ENCODE results near the gene CRACR2A.

Gene CRACR2A

GRCh38 chr12:3627336-3627735, 125.6 kb downstream of the CRACR2A start:
- DNase-seq (ENCODE audit: extremely low read depth, low read depth): no peak
- TF ChIP-seq CTCF (IDR thresholded peaks at IDR 0.05; ENCODE audit: low read depth, low read length): no peak

DNA sequence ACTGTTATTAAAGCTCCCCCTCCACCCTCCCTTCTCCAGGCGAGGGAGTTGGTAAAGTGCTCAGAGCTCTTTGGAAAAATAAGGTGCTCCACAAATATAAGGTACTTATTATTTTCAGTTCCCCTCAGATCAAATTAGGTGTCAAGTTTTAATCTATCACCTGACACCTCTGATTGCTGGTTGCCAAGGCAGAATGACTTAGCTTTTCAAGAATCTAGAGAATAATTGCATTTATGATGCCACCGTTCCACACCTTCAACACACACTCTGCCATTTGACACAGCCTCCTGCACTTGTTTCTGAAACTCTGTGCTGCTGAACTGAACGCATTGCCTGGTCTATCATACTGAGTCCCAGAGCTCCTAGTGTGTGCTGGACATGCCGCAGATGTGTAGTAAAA, 128.6 kb downstream of the CRACR2A start:
- DNase-seq (ENCODE audit: extremely low read depth, low read depth): no peak
- TF ChIP-seq CTCF (IDR thresholded peaks at IDR 0.05; ENCODE audit: low read depth, low read length): no peak

DNA sequence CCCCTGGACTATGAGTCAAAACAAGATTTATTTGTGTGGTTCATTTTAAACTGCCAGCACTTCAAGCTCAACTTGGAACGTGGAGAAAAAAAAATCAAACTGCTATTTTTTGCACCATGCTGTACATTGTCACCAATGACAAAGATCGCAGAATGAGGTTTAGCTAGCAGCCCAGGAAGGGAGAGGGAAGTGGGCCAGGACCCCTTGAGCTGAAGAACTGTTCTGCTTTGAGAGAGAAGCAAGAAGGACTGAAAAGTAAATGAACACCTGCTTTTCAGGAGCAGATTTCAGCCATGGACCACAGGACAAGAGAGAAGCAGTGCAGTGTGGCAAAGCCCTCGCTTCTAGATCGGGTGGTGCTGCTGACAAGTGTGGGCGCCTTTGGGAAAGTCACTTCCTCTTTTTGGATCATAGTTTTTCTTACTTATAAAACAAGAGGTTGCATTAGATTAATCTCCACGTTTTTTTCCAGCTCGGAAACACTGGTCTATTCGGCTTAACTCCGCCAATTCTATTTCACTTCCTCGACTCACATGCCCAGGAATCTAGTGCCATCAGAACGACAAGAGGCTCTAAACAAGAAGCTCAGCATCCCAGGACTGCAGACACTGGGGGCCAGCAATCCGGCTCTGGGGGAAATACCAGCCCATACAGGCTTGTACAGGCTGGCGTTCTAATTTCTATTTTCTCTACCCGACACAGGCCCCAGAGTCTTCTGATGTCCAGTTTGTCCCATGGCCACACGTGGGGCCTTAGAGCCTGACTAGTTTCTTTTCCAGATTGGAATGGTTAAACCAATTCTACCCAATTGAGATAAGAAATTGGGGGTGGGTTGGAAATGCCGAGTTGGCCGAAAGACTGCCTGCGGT, 129.9 kb downstream of the CRACR2A start:
- DNase-seq (ENCODE audit: extremely low read depth, low read depth): no peak
- no peak for TF ChIP-seq CTCF (IDR thresholded peaks at IDR 0.05; ENCODE audit: low read depth, low read length)

DNA sequence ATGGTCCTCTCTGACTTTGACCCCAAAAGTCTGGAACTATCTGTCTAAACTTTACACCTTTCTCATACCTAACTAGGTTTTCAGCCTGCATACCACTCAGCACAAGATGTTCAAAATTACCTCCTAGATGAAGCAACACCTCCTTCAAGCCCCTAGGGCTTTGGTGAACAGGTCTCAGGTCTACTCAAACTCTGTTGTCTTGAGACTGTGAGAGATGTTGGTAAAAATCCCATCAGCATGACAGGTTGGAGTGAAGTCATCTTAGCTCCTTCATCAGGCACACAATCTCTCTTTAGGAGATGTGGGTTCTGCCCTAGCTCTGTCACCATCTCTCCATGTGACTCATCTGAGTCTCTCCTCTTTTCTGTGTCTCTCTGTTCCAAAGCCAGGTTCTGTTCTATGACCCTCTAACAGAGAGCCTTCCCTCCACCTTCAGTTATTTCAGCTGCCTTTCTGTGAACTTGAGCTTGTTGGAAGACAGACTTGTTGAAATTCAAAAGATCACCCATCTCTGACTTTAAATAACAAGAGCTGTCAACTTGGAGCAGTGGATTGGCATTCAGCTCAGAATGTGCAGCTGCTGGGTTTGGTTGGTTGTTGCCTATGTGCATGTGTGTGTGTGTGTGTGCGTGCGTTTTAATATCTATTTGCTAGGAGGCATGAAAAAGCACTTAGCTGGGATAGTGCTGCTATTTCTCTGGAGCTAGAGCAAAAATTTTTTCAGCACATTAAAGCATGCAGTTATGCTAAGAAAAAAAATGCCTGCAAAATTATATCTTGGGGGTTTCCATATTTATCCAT, 130.7 kb downstream of the CRACR2A start:
- DNase-seq (ENCODE audit: extremely low read depth, low read depth): no peak
- TF ChIP-seq CTCF (IDR thresholded peaks at IDR 0.05; ENCODE audit: low read depth, low read length): no peak

- TF ChIP-seq CTCF (IDR thresholded peaks at IDR 0.05; ENCODE audit: low read depth, low read length): no peak
- no peak for DNase-seq (ENCODE audit: extremely low read depth, low read depth)
Observed at GRCh38 chr12:3620856-3621255, 132.1 kb downstream of the CRACR2A start.

DNA sequence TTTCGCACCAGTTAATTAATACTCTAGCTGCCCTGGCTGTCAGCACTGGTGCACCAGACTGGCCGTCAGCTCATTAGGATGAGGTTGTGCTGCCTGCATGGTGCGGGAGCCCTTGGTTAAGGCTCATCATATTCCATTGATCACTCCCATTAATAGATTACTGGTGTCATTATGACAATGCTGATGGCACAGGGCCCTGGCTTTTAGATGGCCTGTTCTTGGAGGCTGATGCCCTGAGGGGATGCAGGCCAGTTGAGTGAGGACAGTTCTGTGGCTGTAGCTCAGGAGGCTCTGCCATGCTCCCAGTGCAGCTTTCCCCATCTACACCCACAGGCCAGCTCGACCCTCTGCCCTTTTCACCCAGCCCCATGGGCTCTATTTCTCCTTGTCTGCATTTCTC, 135.3 kb downstream of the CRACR2A start:
- no peak for TF ChIP-seq CTCF (IDR thresholded peaks at IDR 0.05; ENCODE audit: low read depth, low read length)
- no peak for DNase-seq (ENCODE audit: extremely low read depth, low read depth)

DNA sequence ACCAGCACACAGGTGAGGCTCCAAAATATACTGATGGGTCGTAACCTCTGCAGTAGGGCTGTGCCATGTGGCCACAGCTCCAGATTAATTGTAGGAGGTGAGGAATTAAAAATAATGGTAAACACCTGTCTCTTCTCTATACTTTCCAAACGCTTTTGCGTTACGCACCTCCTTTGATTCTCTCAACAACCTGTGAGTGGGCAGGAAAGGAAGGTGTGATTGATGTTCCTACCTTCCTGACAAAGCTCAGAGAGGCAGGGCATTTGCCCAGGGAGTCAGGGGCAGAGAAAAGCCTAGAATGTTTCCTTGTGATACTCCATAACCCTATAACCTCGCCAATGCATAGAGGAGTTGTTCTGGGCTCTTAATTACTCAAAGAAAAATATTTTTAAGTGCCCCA, 137.0 kb downstream of the CRACR2A start:
- no peak for DNase-seq (ENCODE audit: extremely low read depth, low read depth)
- TF ChIP-seq CTCF (IDR thresholded peaks at IDR 0.05; ENCODE audit: low read depth, low read length): no peak
